ENCODE data around the gene CADM4. TPM values are rescaled to one million over a fixed set of nuclear protein-coding genes. Genes with fewer than 3 reads are reported as not detected.

The CADM4 gene
- total and polyA plus RNA-seq, 2 experiments from 2014 or later = 16.6 to 22.7 TPM

Small RNA genes lying within 50 kb of the gene (small RNA-seq; reads per million reads assigned to genes)
- gene RN7SL368P = not detected

Other genes with a start within 250 kb of the CADM4 start
- not detected in 2 replicates for gene TEX101, start 225.0 kb downstream of the CADM4 start, total RNA-seq
- not detected in 2 replicates for gene TEX101, start 225.0 kb downstream of the CADM4 start, polyA plus RNA-seq
- 4.6 and 4.8 TPM in 2 replicates for gene LYPD3, start 174.2 kb downstream of the CADM4 start, total RNA-seq
- gene LYPD3, start 174.2 kb downstream of the CADM4 start, polyA plus RNA-seq = 13.2 and 13.5 TPM in 2 replicates
- 22.2 and 24.9 TPM in 2 replicates for gene PHLDB3, start 135.1 kb downstream of the CADM4 start, total RNA-seq
- gene PHLDB3, start 135.1 kb downstream of the CADM4 start, polyA plus RNA-seq = 23.4 and 29.0 TPM in 2 replicates
- gene ETHE1, start 112.6 kb downstream of the CADM4 start, total RNA-seq = 42.1 and 49.9 TPM in 2 replicates
- 47.0 and 65.1 TPM in 2 replicates for gene ETHE1, start 112.6 kb downstream of the CADM4 start, polyA plus RNA-seq
- gene ZNF575, start 106.7 kb downstream of the CADM4 start, total RNA-seq = 0.84 TPM in 1 of 2 replicates, not detected in the other
- 3.1 and 6.8 TPM in 2 replicates for gene ZNF575, start 106.7 kb downstream of the CADM4 start, polyA plus RNA-seq
- 27.8 and 34.3 TPM in 2 replicates for gene XRCC1, start 64.3 kb downstream of the CADM4 start, total RNA-seq
- 27.3 and 27.8 TPM in 2 replicates for gene XRCC1, start 64.3 kb downstream of the CADM4 start, polyA plus RNA-seq
- gene PINLYP, start 64.0 kb downstream of the CADM4 start, total RNA-seq = 4.7 and 11.4 TPM in 2 replicates
- gene PINLYP, start 64.0 kb downstream of the CADM4 start, polyA plus RNA-seq = 4.5 and 4.6 TPM in 2 replicates
- gene IRGQ, start 43.7 kb downstream of the CADM4 start, total RNA-seq = 26.0 and 26.2 TPM in 2 replicates
- gene IRGQ, start 43.7 kb downstream of the CADM4 start, polyA plus RNA-seq = 9.6 and 14.4 TPM in 2 replicates
- gene ZNF576, start 43.3 kb downstream of the CADM4 start, total RNA-seq = 12.8 and 16.2 TPM in 2 replicates
- 16.1 and 18.1 TPM in 2 replicates for gene ZNF576, start 43.3 kb downstream of the CADM4 start, polyA plus RNA-seq
- 0.27 TPM in 1 of 2 replicates, not detected in the other for gene SRRM5, start 27.8 kb downstream of the CADM4 start, total RNA-seq
- 0.24 and 0.79 TPM in 2 replicates for gene SRRM5, start 27.8 kb downstream of the CADM4 start, polyA plus RNA-seq
- gene ZNF428, start 20.2 kb downstream of the CADM4 start, total RNA-seq = 35.9 and 40.2 TPM in 2 replicates
- 73.9 and 74.9 TPM in 2 replicates for gene ZNF428, start 20.2 kb downstream of the CADM4 start, polyA plus RNA-seq
- 25.0 and 28.0 TPM in 2 replicates for gene PLAUR, start 30.3 kb upstream of the CADM4 start, total RNA-seq
- gene PLAUR, start 30.3 kb upstream of the CADM4 start, polyA plus RNA-seq = 57.8 and 65.1 TPM in 2 replicates
- not detected in 2 replicates for gene IRGC, start 76.2 kb upstream of the CADM4 start, total RNA-seq
- gene IRGC, start 76.2 kb upstream of the CADM4 start, polyA plus RNA-seq = not detected in 2 replicates
- gene SMG9, start 115.1 kb upstream of the CADM4 start, total RNA-seq = 9.5 and 16.1 TPM in 2 replicates
- 34.9 and 39.7 TPM in 2 replicates for gene SMG9, start 115.1 kb upstream of the CADM4 start, polyA plus RNA-seq
- 2.8 and 3.6 TPM in 2 replicates for gene KCNN4, start 141.1 kb upstream of the CADM4 start, total RNA-seq
- gene KCNN4, start 141.1 kb upstream of the CADM4 start, polyA plus RNA-seq = 5.4 and 8.3 TPM in 2 replicates
- gene LYPD5, start 162.6 kb upstream of the CADM4 start, total RNA-seq = 0.20 and 1.8 TPM in 2 replicates
- gene LYPD5, start 162.6 kb upstream of the CADM4 start, polyA plus RNA-seq = 1.6 and 1.9 TPM in 2 replicates
- 7.6 and 10.7 TPM in 2 replicates for gene ZNF283, start 187.5 kb upstream of the CADM4 start, total RNA-seq
- 1.8 and 2.1 TPM in 2 replicates for gene ZNF283, start 187.5 kb upstream of the CADM4 start, polyA plus RNA-seq
- gene ZNF404, start 244.1 kb upstream of the CADM4 start, total RNA-seq = 4.9 and 5.2 TPM in 2 replicates
- 2.7 and 5.8 TPM in 2 replicates for gene ZNF404, start 244.1 kb upstream of the CADM4 start, polyA plus RNA-seq